K562 (cell line): ENCODE measurements around the gene KDM2A. TPM values are rescaled to one million over a fixed set of nuclear protein-coding genes. Genes with fewer than 3 reads are reported as not detected.

Experiments used
- BRD9 ChIP-seq: fragments of 450-650 bp; IDR thresholded peaks from 2 replicates; pipeline ENCODE4 v1.6.1; 2018; ENCODE audit warnings: low read depth; ENCODE audit not compliant: partially characterized antibody
- FUS ChIP-seq: fragments of 200-400 bp; formaldehyde crosslinking; optimal IDR thresholded peaks from 2 replicates; pipeline ENCODE3; 2017; ENCODE audit warnings: low read depth, low read length
- NFE2L1 ChIP-seq: fragments of 450-650 bp; IDR thresholded peaks from 2 replicates; pipeline ENCODE4 v1.6.1; 2016; ENCODE audit warnings: missing genetic modification characterization, low read depth, mild to moderate bottlenecking, missing compliant biosample characterization, moderate library complexity, borderline replicate concordance
- POLR2G ChIP-seq: fragments of 200-400 bp; formaldehyde crosslinking; IDR thresholded peaks from 2 replicates; pipeline ENCODE4 v1.6.1; 2017; ENCODE audit warnings: low read depth, mild to moderate bottlenecking, antibody characterized with exemption, low read length, moderate library complexity
- RBFOX2 ChIP-seq: fragments of 200-400 bp; formaldehyde crosslinking; IDR thresholded peaks from 2 replicates; pipeline ENCODE4 v1.6.1; 2017; ENCODE audit warnings: low read depth, mild to moderate bottlenecking, low read length, moderate library complexity
- RBM39 ChIP-seq: fragments of 200-400 bp; formaldehyde crosslinking; optimal IDR thresholded peaks from 2 replicates; pipeline ENCODE3; 2018; ENCODE audit warnings: low read depth, low read length
- THRA ChIP-seq: fragments of 450-650 bp; IDR thresholded peaks from 2 replicates; pipeline ENCODE4 v1.6.1; 2017; ENCODE audit warnings: mild to moderate bottlenecking, moderate library complexity
- VEZF1 ChIP-seq: fragments of 200-800 bp; sonication (Bioruptor generic); IDR thresholded peaks from 2 replicates; pipeline ENCODE4 v1.6.1; 2017; ENCODE audit warnings: missing genetic modification characterization, missing compliant biosample characterization
- ZBTB1 ChIP-seq: sonication (generic); formaldehyde crosslinking; IDR thresholded peaks from 2 replicates; pipeline ENCODE4 v1.8.1; 2023; ENCODE audit warnings: missing genetic modification reagents, low read depth, mild to moderate bottlenecking, borderline replicate concordance
- ZBTB33 ChIP-seq: sonication (generic); formaldehyde crosslinking; IDR thresholded peaks from 2 replicates; pipeline ENCODE4 v1.8.1; 2023; ENCODE audit warnings: mild to moderate bottlenecking, missing genetic modification reagents
- polyA plus RNA-seq, 8 experiments: library from polyadenylated mRNA; depleted of rRNA in 4 of 8; stranded (reverse) in 5 of 8; unstranded in 3 of 8; fragments of >200 nt; fragmentation: Nextera tagmentation in 2 of 8; fragmentation: Illumina TruSeq in 1 of 8; extraction: Ambion mirVana in 2 of 8; extraction: Trizol in 1 of 8; gene quantifications; 2 replicates each; pipeline versions ENCODE4 v1.2.1 to v1.2.3, GENCODE V29; 2011 to 2014; ENCODE audit warnings: inconsistent platforms in 1 of 8, missing spikeins in 1 of 8
- total RNA-seq, 7 experiments: library from RNA; depleted of rRNA in 6 of 7; stranded (reverse); fragments of >200 nt in 6 of 7; fragmentation: Illumina TruSeq in 2 of 7; extraction: Trizol in 2 of 7; gene quantifications; 2 replicates each; pipeline versions ENCODE4 v1.2.1 to v1.2.3, GENCODE V29; 2011 to 2021; ENCODE audit warnings: low replicate concordance in 1 of 7
- TF ChIP-seq, protein P1 (sequence below), 2 experiments: IDR thresholded peaks; 2 replicates each; pipeline ENCODE4 v1.6.1; 2011; ENCODE audit warnings: borderline replicate concordance in 1 of 2, control low read depth in 1 of 2, low read depth in 1 of 2, low read length in 1 of 2, mild to moderate bottlenecking in 1 of 2, mixed read lengths in 1 of 2, moderate library complexity in 1 of 2; ENCODE audit not compliant: insufficient read depth in 1 of 2, insufficient read length in 1 of 2, poor library complexity in 1 of 2, severe bottlenecking in 1 of 2; ENCODE audit errors: extremely low read depth in 1 of 2

Gene KDM2A
- total and polyA plus RNA-seq, 9 of the 15 experiments (the other 6 are each of a cell fraction or from before 2014, with no cell fraction given) = 5.0 to 39.3 (median 21.3) TPM

- TF ChIP-seq ZBTB33 (CRISPR knock-in tag) (no peak), ZBTB1 (CRISPR knock-in tag) (no peak), RBFOX2 (peak; percentile 48), RBM39 (no peak), BRD9 (no peak), POLR2G (peak; percentile 39), FUS (no peak), VEZF1 (CRISPR knock-in tag) (0 out of 2 replicates have a peak, but pooled peaks have one; percentile 12), THRA (no peak), NFE2L1 (tag) (no peak)
- TF ChIP-seq, protein P1, sequence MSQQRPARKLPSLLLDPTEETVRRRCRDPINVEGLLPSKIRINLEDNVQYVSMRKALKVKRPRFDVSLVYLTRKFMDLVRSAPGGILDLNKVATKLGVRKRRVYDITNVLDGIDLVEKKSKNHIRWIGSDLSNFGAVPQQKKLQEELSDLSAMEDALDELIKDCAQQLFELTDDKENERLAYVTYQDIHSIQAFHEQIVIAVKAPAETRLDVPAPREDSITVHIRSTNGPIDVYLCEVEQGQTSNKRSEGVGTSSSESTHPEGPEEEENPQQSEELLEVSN (IDR thresholded peaks at IDR 0.05; ENCODE audit: borderline replicate concordance in 1 of 2, extremely low read depth in 1 of 2, insufficient read depth in 1 of 2, insufficient read length in 1 of 2, low read depth in 1 of 2, low read length in 1 of 2, poor library complexity in 1 of 2, severe bottlenecking in 1 of 2) = no peak
- TF ChIP-seq, all 486 proteins: peak for 4
These were observed 131.3 kb downstream of the KDM2A start (continued) for GRCh38 chr11:67250059-67251043.
